AML-193 (cell line): ENCODE measurements around the gene LAT.

Experiments
- DNase-seq, 2 experiments: peaks; one replicate each; lab custom pipeline; 2025; lab: John Stamatoyannopoulos, UW

The LAT gene

GRCh38 chr16:29007730-29008593 is 23.1 kb downstream of the LAT start:
- no peak for DNase-seq

- no peak for DNase-seq
These were observed 24.4 kb downstream of the LAT start for GRCh38 chr16:29009050-29009837.

- DNase-seq: no peak
These were observed 24.9 kb downstream of the LAT start for GRCh38 chr16:29009838-29010166.

- DNase-seq: no peak
These were observed 26.3 kb downstream of the LAT start for GRCh38 chr16:29011112-29011511.

GRCh38 chr16:29011851-29012250 is 27.0 kb downstream of the LAT start:
- DNase-seq: no peak

GRCh38 chr16:29012913-29013553 is 28.2 kb downstream of the LAT start:
- DNase-seq: no peak

GRCh38 chr16:29014561-29015069 is 29.8 kb downstream of the LAT start:
- no peak for DNase-seq

- DNase-seq: no peak
These were observed 37.3 kb downstream of the LAT start for GRCh38 chr16:29022196-29022595.

- no peak for DNase-seq
These were observed 38.7 kb downstream of the LAT start for GRCh38 chr16:29023279-29024277.

GRCh38 chr16:29024278-29024677 is 39.4 kb downstream of the LAT start:
- no peak for DNase-seq

GRCh38 chr16:29025218-29025617 is 40.4 kb downstream of the LAT start:
- DNase-seq: no peak

GRCh38 chr16:29025735-29026134 is 40.9 kb downstream of the LAT start:
- no peak for DNase-seq

- DNase-seq: no peak
These were observed 43.8 kb downstream of the LAT start for GRCh38 chr16:29028457-29029167.

GRCh38 chr16:29029168-29029994 is 44.5 kb downstream of the LAT start:
- DNase-seq: no peak

GRCh38 chr16:29030086-29030840 is 45.4 kb downstream of the LAT start:
- no peak for DNase-seq
